HCT116 (cell line): ENCODE data around the gene SHC4. TPM values are rescaled to one million over a fixed set of nuclear protein-coding genes. Genes with fewer than 3 reads are reported as not detected.

Source experiments
- ATAC-seq: fragments of 200-7000 bp; cut with Tn5 transposase; 2 replicates; pipeline ENCODE4 v1.9.1; 2020; ENCODE audit warnings: mild to moderate bottlenecking, moderate library complexity
- BruUV-seq: library from RNA; stranded (reverse); fragments of 400-500 nt; replicated peaks from 2 replicates; lab custom pipeline; 2021; lab: Mats Ljungman, UMichigan
- CTCF ChIA-PET: fragments of 300-600 bp; sonication (Branson Sonifier 250); formaldehyde crosslinking; loops from one replicate; lab custom pipeline; 2021; ENCODE audit warnings: antibody characterized with exemption; lab: Charles Lee
- POLR2A ChIA-PET: fragments of 300-600, 350-600 bp; sonication (Branson Sonifier 250); formaldehyde crosslinking; loops from one replicate; lab custom pipeline; 2021; ENCODE audit warnings: antibody characterized with exemption; lab: Charles Lee
- RAD21 ChIA-PET, 2 experiments: fragments of 300-600 bp; sonication (Branson Sonifier 250); formaldehyde crosslinking; loops; one replicate each; lab custom pipeline; 2023; ENCODE audit warnings: low total read pairs in 2 of 2; ENCODE audit not compliant: uncharacterized antibody in 2 of 2, unreplicated experiment in 2 of 2, low non-redundant PET in 1 of 2; lab: Charles Lee
- DNase-seq: peaks from one replicate; pipeline ENCODE4 v3.0.0-alpha.2; 2010; ENCODE audit warnings: low read depth, low spot score
- H2AFZ ChIP-seq: fragments of 200-600 bp; shearing (Covaris generic), sonication (generic); 2 replicates; pipeline ENCODE4 v1.6.1; 2017; ENCODE audit warnings: low read depth, mixed run types, mixed read lengths, antibody characterized with exemption, low read length; ENCODE audit not compliant: poor library complexity, severe bottlenecking
- H3K27ac ChIP-seq: 2 replicates; pipeline ENCODE4 v1.5.1; 2012; ENCODE audit warnings: low read depth, low read length
- H3K27me3 ChIP-seq: fragments of 200-600 bp; sonication (generic); 2 replicates; pipeline ENCODE4 v1.6.1; 2016; ENCODE audit warnings: mixed run types, low read length, mixed read lengths; ENCODE audit not compliant: insufficient read depth
- H3K36me3 ChIP-seq, 2 experiments: fragments of 200-500 bp in 1 of 2; fragments of 200-600 bp in 1 of 2; sonication (Bioruptor generic) in 1 of 2; sonication (generic) in 1 of 2; 2 replicates each; pipeline versions ENCODE4 v1.5.1 to v1.6.1; 2014 to 2016; ENCODE audit warnings: low read length in 2 of 2, inconsistent platforms in 1 of 2, mixed read lengths in 1 of 2, mixed run types in 1 of 2; ENCODE audit not compliant: insufficient read depth in 2 of 2, control insufficient read depth in 1 of 2
- H3K4me1 ChIP-seq, 2 experiments: fragments of 200-600 bp in 1 of 2; sonication (generic) in 1 of 2; 2 replicates each; pipeline versions ENCODE4 v1.5.1 to v1.6.1; 2012 to 2017; ENCODE audit warnings: low read length in 2 of 2, inconsistent platforms in 1 of 2, mild to moderate bottlenecking in 1 of 2, mixed read lengths in 1 of 2, mixed run types in 1 of 2, moderate library complexity in 1 of 2; ENCODE audit not compliant: insufficient read depth in 2 of 2, control insufficient read depth in 1 of 2
- H3K4me2 ChIP-seq: fragments of 200-600 bp; sonication (generic); 2 replicates; pipeline ENCODE4 v1.6.1; 2017; ENCODE audit warnings: mixed run types, low read length, mixed read lengths
- H3K4me3 ChIP-seq, 2 experiments: fragments of 200-600 bp in 1 of 2; sonication (generic) in 1 of 2; replicated peaks in 1 of 2; 2 replicates each; pipeline ENCODE4 v1.5.1; 2011 to 2016; ENCODE audit warnings: low read length in 2 of 2, control low read depth in 1 of 2, low read depth in 1 of 2, mild to moderate bottlenecking in 1 of 2, mixed read lengths in 1 of 2, mixed run types in 1 of 2
- H3K79me2 ChIP-seq: fragments of 200-600 bp; sonication (generic); 2 replicates; pipeline ENCODE4 v1.6.1; 2017; ENCODE audit warnings: mild to moderate bottlenecking, mixed run types, low read length, moderate library complexity, mixed read lengths; ENCODE audit not compliant: insufficient read depth
- H3K9ac ChIP-seq: fragments of 200-600 bp; sonication (generic); 2 replicates; pipeline ENCODE4 v1.6.1; 2016; ENCODE audit warnings: low read length, mixed read lengths
- H3K9me2 ChIP-seq: fragments of 200-600 bp; sonication (generic), shearing (Covaris generic); 2 replicates; pipeline ENCODE4 v1.6.1; 2017; ENCODE audit warnings: mixed run types, mild to moderate bottlenecking, moderate library complexity; ENCODE audit not compliant: insufficient read depth
- H3K9me3 ChIP-seq, 2 experiments: fragments of 200-500 bp in 1 of 2; fragments of 200-600 bp in 1 of 2; sonication (Bioruptor generic) in 1 of 2; sonication (generic) in 1 of 2; 2 replicates each; pipeline ENCODE4 v1.6.1; 2014 to 2017; ENCODE audit warnings: low read length in 2 of 2, mixed read lengths in 2 of 2, inconsistent platforms in 1 of 2, low read depth in 1 of 2, mild to moderate bottlenecking in 1 of 2, mixed run types in 1 of 2, moderate library complexity in 1 of 2; ENCODE audit not compliant: control insufficient read depth in 1 of 2, insufficient read depth in 1 of 2
- H4K20me1 ChIP-seq: fragments of 200-600 bp; sonication (generic), shearing (Covaris generic); 2 replicates; pipeline ENCODE4 v1.6.1; 2017; ENCODE audit warnings: mixed run types, mild to moderate bottlenecking, moderate library complexity; ENCODE audit not compliant: insufficient read depth
- EGR1 ChIP-seq: IDR thresholded peaks from 2 replicates; pipeline ENCODE4 v1.6.1; 2012; ENCODE audit warnings: low read depth
- ELF1 ChIP-seq: IDR thresholded peaks from 2 replicates; pipeline ENCODE4 v1.6.1; 2012; ENCODE audit warnings: low read depth, borderline replicate concordance
- EZH2 ChIP-seq: fragments of 200-600 bp; sonication (generic); IDR thresholded peaks from 2 replicates; pipeline ENCODE4 v1.6.1; 2017; ENCODE audit warnings: antibody characterized with exemption, mixed run types
- EZH2phosphoT487 ChIP-seq: fragments of 200-600 bp; IDR thresholded peaks from 2 replicates; pipeline ENCODE4 v1.6.1; 2018; ENCODE audit warnings: antibody characterized with exemption, borderline replicate concordance
- FOSL1 ChIP-seq: IDR thresholded peaks from 2 replicates; pipeline ENCODE4 v1.6.1; 2012; ENCODE audit warnings: low read depth
- POLR2AphosphoS5 ChIP-seq: IDR thresholded peaks from 2 replicates; pipeline ENCODE4 v1.6.1; 2011; ENCODE audit warnings: mild to moderate bottlenecking, low read depth, low read length, moderate library complexity
- RAD21 ChIP-seq: IDR thresholded peaks from 2 replicates; pipeline ENCODE4 v1.6.1; 2012; ENCODE audit warnings: low read depth, mild to moderate bottlenecking
- TCF7L2 ChIP-seq: IDR thresholded peaks from 2 replicates; pipeline ENCODE4 v1.7.0; 2011; ENCODE audit warnings: borderline replicate concordance, inconsistent platforms; ENCODE audit not compliant: insufficient read depth, insufficient read length; ENCODE audit errors: extremely low read depth
- ZNF274 ChIP-seq: fragments of 200-500 bp; sonication (Bioruptor generic); IDR thresholded peaks from 2 replicates; pipeline ENCODE4 v1.6.1; 2014; ENCODE audit warnings: mild to moderate bottlenecking, low read depth, low read length, inconsistent platforms
- intact Hi-C: fragments of 100-400 bp; cut with micrococcal nuclease; formaldehyde crosslinking; loops from 2 replicates; pipeline ENCODE4 v1.10.0; 2022
- total RNA-seq: library from RNA; stranded (reverse); gene quantifications from one replicate; pipeline ENCODE4 v1.2.1, GENCODE V29; 2021; ENCODE audit not compliant: unreplicated experiment
- TF ChIP-seq, protein P1 (sequence below), 3 experiments: fragments of 200-600 bp in 1 of 3; sonication (generic) in 1 of 3; IDR thresholded peaks in 2 of 3; conservative IDR thresholded peaks in 1 of 3; 2 replicates each; pipeline ENCODE4 v1.5.1; 2012 to 2017; ENCODE audit warnings: low read depth in 2 of 3, low read length in 2 of 3, antibody characterized with exemption in 1 of 3, borderline replicate concordance in 1 of 3, control low read depth in 1 of 3, mild to moderate bottlenecking in 1 of 3, mixed read lengths in 1 of 3, mixed run types in 1 of 3, moderate library complexity in 1 of 3; ENCODE audit not compliant: insufficient read depth in 1 of 3
- TF ChIP-seq, protein P2 (sequence below): IDR thresholded peaks from 2 replicates; pipeline ENCODE4 v1.6.1; 2012; ENCODE audit warnings: low read depth
- TF ChIP-seq, protein P3 (sequence below): IDR thresholded peaks from 2 replicates; pipeline ENCODE4 v1.6.1; 2011; ENCODE audit warnings: mild to moderate bottlenecking, low read length, moderate library complexity; ENCODE audit not compliant: insufficient replicate concordance; ENCODE audit errors: extremely low read depth
- TF ChIP-seq, protein P4 (sequence below): IDR thresholded peaks from 2 replicates; pipeline ENCODE4 v1.6.1; 2012

Gene SHC4
- total RNA-seq, 1 experiment from 2014 or later: 0.44 TPM

DNA sequence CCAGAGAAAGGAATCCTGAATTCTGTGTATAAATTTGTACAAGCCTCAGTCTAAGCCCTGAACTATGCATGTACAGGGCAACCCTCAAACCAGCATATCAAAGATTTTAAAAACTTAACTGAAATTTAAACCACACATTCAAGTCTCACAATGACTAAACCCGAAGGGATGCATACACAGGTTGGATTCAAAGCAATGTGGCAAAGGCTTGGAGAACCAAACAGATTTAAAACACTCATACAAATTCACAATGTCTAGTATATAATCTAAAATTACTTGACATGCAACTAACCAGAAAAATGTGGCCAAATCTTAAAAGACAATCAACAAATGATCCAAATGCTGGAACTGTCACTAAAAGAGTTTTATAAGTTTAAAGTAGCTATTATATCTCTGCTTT, 189.2 kb downstream of the SHC4 start:
- TF ChIP-seq, protein P1, sequence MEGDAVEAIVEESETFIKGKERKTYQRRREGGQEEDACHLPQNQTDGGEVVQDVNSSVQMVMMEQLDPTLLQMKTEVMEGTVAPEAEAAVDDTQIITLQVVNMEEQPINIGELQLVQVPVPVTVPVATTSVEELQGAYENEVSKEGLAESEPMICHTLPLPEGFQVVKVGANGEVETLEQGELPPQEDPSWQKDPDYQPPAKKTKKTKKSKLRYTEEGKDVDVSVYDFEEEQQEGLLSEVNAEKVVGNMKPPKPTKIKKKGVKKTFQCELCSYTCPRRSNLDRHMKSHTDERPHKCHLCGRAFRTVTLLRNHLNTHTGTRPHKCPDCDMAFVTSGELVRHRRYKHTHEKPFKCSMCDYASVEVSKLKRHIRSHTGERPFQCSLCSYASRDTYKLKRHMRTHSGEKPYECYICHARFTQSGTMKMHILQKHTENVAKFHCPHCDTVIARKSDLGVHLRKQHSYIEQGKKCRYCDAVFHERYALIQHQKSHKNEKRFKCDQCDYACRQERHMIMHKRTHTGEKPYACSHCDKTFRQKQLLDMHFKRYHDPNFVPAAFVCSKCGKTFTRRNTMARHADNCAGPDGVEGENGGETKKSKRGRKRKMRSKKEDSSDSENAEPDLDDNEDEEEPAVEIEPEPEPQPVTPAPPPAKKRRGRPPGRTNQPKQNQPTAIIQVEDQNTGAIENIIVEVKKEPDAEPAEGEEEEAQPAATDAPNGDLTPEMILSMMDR (IDR thresholded peaks at IDR 0.05 in 2 of 3, conservative IDR thresholded peaks at IDR 0.05 in 1 of 3; ENCODE audit: borderline replicate concordance in 1 of 3, insufficient read depth in 1 of 3, low read depth in 2 of 3, low read length in 2 of 3): no peak
- TF ChIP-seq EZH2 (no peak), TCF7L2 (no peak), ZNF274 (no peak), EGR1 (no peak), POLR2AphosphoS5 (no peak), FOSL1 (no peak), ELF1 (no peak), EZH2phosphoT487 (no peak), RAD21 (no peak)
- TF ChIP-seq, protein P2, sequence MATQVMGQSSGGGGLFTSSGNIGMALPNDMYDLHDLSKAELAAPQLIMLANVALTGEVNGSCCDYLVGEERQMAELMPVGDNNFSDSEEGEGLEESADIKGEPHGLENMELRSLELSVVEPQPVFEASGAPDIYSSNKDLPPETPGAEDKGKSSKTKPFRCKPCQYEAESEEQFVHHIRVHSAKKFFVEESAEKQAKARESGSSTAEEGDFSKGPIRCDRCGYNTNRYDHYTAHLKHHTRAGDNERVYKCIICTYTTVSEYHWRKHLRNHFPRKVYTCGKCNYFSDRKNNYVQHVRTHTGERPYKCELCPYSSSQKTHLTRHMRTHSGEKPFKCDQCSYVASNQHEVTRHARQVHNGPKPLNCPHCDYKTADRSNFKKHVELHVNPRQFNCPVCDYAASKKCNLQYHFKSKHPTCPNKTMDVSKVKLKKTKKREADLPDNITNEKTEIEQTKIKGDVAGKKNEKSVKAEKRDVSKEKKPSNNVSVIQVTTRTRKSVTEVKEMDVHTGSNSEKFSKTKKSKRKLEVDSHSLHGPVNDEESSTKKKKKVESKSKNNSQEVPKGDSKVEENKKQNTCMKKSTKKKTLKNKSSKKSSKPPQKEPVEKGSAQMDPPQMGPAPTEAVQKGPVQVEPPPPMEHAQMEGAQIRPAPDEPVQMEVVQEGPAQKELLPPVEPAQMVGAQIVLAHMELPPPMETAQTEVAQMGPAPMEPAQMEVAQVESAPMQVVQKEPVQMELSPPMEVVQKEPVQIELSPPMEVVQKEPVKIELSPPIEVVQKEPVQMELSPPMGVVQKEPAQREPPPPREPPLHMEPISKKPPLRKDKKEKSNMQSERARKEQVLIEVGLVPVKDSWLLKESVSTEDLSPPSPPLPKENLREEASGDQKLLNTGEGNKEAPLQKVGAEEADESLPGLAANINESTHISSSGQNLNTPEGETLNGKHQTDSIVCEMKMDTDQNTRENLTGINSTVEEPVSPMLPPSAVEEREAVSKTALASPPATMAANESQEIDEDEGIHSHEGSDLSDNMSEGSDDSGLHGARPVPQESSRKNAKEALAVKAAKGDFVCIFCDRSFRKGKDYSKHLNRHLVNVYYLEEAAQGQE: no peak
- TF ChIP-seq, protein P3, sequence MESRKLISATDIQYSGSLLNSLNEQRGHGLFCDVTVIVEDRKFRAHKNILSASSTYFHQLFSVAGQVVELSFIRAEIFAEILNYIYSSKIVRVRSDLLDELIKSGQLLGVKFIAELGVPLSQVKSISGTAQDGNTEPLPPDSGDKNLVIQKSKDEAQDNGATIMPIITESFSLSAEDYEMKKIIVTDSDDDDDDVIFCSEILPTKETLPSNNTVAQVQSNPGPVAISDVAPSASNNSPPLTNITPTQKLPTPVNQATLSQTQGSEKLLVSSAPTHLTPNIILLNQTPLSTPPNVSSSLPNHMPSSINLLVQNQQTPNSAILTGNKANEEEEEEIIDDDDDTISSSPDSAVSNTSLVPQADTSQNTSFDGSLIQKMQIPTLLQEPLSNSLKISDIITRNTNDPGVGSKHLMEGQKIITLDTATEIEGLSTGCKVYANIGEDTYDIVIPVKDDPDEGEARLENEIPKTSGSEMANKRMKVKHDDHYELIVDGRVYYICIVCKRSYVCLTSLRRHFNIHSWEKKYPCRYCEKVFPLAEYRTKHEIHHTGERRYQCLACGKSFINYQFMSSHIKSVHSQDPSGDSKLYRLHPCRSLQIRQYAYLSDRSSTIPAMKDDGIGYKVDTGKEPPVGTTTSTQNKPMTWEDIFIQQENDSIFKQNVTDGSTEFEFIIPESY: no peak
- TF ChIP-seq, protein P4, sequence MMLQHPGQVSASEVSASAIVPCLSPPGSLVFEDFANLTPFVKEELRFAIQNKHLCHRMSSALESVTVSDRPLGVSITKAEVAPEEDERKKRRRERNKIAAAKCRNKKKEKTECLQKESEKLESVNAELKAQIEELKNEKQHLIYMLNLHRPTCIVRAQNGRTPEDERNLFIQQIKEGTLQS: no peak
- ChIA-PET RAD21 (no interaction called here), CTCF (no interaction called here), POLR2A (no interaction called here)
- Histone ChIP-seq H3K9ac (no peak overlapping the region), H4K20me1 (no peaks in the 10 kb centered on the region), H3K27me3 (no peaks in the 10 kb centered on the region), H3K36me3 (peaks cover 0 to 11% of the 10 kb centered on the region in 2 experiments), H2AFZ (no peak overlapping the region), H3K27ac (no peak overlapping the region), H3K9me2 (no peaks in the 10 kb centered on the region), H3K9me3 (no peaks in the 10 kb centered on the region), H3K4me3 (no peak overlapping the region), H3K4me2 (no peak overlapping the region), H3K4me1 (no peaks in the 10 kb centered on the region), H3K79me2 (no peaks in the 10 kb centered on the region)
- no peak for ATAC-seq
- no peak for DNase-seq
- BruUV-seq: no TSS peak
- intact Hi-C loops: no loop called here
